IPS-NIHi11 (cell line): ENCODE measurements around the gene SLC12A9.
"Not testable (repeated sequence)": the region's sequence is repeated elsewhere in the genome, so short reads cannot be mapped to it uniquely, and the experiment has no call there.

Experiments used
- DNase-seq: peaks from one replicate; pipeline ENCODE4 v3.0.0; 2012; ENCODE audit warnings: mixed read lengths, low spot score

The SLC12A9 gene

GRCh38 chr7:100895956-100896731, 43.6 kb downstream of the SLC12A9 start:
- peak; percentile 68 for DNase-seq

- DNase-seq, result peak; percentile 63
Observed at GRCh38 chr7:100896732-100897608, 44.5 kb downstream of the SLC12A9 start.

- DNase-seq, result no peak
Observed at GRCh38 chr7:100897772-100898454, 45.4 kb downstream of the SLC12A9 start.

GRCh38 chr7:100899432-100899831, 46.9 kb downstream of the SLC12A9 start:
- DNase-seq, result no peak

GRCh38 chr7:100900978-100901377, 48.5 kb downstream of the SLC12A9 start:
- DNase-seq, result no peak

GRCh38 chr7:100901921-100902332, 49.4 kb downstream of the SLC12A9 start:
- no peak for DNase-seq

GRCh38 chr7:100902638-100903037, 50.1 kb downstream of the SLC12A9 start:
- no peak for DNase-seq

- no peak for DNase-seq
Observed at GRCh38 chr7:100908512-100908911, 56.0 kb downstream of the SLC12A9 start.

GRCh38 chr7:100910443-100910842, 57.9 kb downstream of the SLC12A9 start:
- DNase-seq, result not testable (repeated sequence)

- DNase-seq, result no peak
Observed at GRCh38 chr7:100911484-100911883, 59.0 kb downstream of the SLC12A9 start.

GRCh38 chr7:100914208-100914878, 61.8 kb downstream of the SLC12A9 start:
- DNase-seq, result no peak

GRCh38 chr7:100914879-100915447, 62.5 kb downstream of the SLC12A9 start:
- DNase-seq, result no peak
